ENCODE measurements around the gene TNFSF13. TPM values are rescaled to one million over a fixed set of nuclear protein-coding genes. Genes with fewer than 3 reads are reported as not detected.

TNFSF13 gene
- total and polyA plus RNA-seq, 2 of the 4 experiments (the other 2 are of a cell fraction), result 1.3 TPM; not detected in 1

GRCh38 chr17:7512105-7512504, 46.4 kb upstream of the TNFSF13 start:
- Histone ChIP-seq H3K9me3 (ENCODE audit: control insufficient read depth, insufficient read depth, low read length) (no peaks in the 10 kb centered on the region), H3K4me2 (ENCODE audit: low read depth, low read length) (no peak overlapping the region), H2BK20ac (ENCODE audit: low read depth, low read length) (no peak overlapping the region), H3K14ac (replicated peaks; ENCODE audit: low read depth, low read length) (no peak overlapping the region), H2BK120ac (ENCODE audit: low read depth, low read length) (no peak overlapping the region), H3K9ac (ENCODE audit: low read depth, low read length) (no peak overlapping the region), H3K4me3 (ENCODE audit: insufficient read depth, low read depth, low read length) (no peak overlapping the region), H3K27me3 (ENCODE audit: control insufficient read depth, insufficient read depth, low read length) (no peaks in the 10 kb centered on the region), H2AK5ac (ENCODE audit: low read depth, low read length) (no peak overlapping the region), H3K4me1 (ENCODE audit: control insufficient read depth, insufficient read depth, low read length) (0 out of 2 replicates have a peak, but pooled peaks cover 1% of the 10 kb centered on the region), H4K91ac (ENCODE audit: insufficient read depth, low read depth, low read length) (no peak overlapping the region), H3K27ac (ENCODE audit: insufficient read depth, low read length) (no peak overlapping the region), H3K9me1 (ENCODE audit: insufficient read depth, low read length) (no peaks in the 10 kb centered on the region), H4K5ac (ENCODE audit: low read depth, low read length) (no peak overlapping the region), H3K36me3 (ENCODE audit: control insufficient read depth, insufficient read depth, low read length) (peaks cover 67% of the 10 kb centered on the region), H2BK5ac (ENCODE audit: low read depth, low read length, poor library complexity, severe bottlenecking) (no peak overlapping the region), H3K18ac (ENCODE audit: low read depth, low read length) (no peak overlapping the region), H4K8ac (ENCODE audit: low read depth in 2 of 2, low read length in 2 of 2) (no peak overlapping the region), H3K23ac (ENCODE audit: low read depth, low read length) (no peak overlapping the region), H2AFZ (replicated peaks; ENCODE audit: low read length, poor library complexity) (no peak overlapping the region), H2BK15ac (ENCODE audit: low read depth, low read length) (no peak overlapping the region), H4K20me1 (ENCODE audit: insufficient read depth, low read length) (peaks cover 3% of the 10 kb centered on the region; the same call in 1 of the 2 replicates), H3K4ac (ENCODE audit: low read depth, low read length) (no peak overlapping the region), H3K56ac (ENCODE audit: extremely low read depth, insufficient read depth, low read length) (no peak overlapping the region), H2AK9ac (replicated peaks; ENCODE audit: low read depth, low read length, poor library complexity) (no peak overlapping the region), H3K79me1 (ENCODE audit: low read depth in 1 of 2, low read length in 2 of 2) (peaks cover 2 to 7% of the 10 kb centered on the region in 2 experiments; a peak in 1 of 4 replicates)
- dilution Hi-C loops (cut with HindIII; ENCODE audit: low sequenced_read_pairs, unreplicated experiment) (no loop called here), intact Hi-C loops (cut with micrococcal nuclease) (no loop called here), in situ Hi-C loops (cut with MboI; ENCODE audit: low sequenced_read_pairs) (loop anchor here (5.0 kb wide), 1 partner anchor 40 kb away; no protein-coding TSS in a partner anchor)
- WGBS, 2 experiments (ENCODE audit: extremely low coverage in 2 of 2, insufficient read length in 1 of 2), result 90% methylated on average over 9 of the region's 15 CpGs; no CpG with 5 or more reads in 1 of the 2 experiments
- ATAC-seq (ENCODE audit: low read depth) (no peak), DNase-seq (no peak)
- POLR2A ChIA-PET (ENCODE audit: unreplicated experiment), result no interaction called here
- TF ChIP-seq ELK1 (IDR thresholded peaks at IDR 0.05; ENCODE audit: borderline replicate concordance, low read depth, low read length) (no peak), RFX5 (IDR thresholded peaks at IDR 0.05; ENCODE audit: low read depth, low read length) (no peak), BHLHE40 (IDR thresholded peaks at IDR 0.05; ENCODE audit: low read depth, low read length) (no peak)
- TF ChIP-seq, protein P1, sequence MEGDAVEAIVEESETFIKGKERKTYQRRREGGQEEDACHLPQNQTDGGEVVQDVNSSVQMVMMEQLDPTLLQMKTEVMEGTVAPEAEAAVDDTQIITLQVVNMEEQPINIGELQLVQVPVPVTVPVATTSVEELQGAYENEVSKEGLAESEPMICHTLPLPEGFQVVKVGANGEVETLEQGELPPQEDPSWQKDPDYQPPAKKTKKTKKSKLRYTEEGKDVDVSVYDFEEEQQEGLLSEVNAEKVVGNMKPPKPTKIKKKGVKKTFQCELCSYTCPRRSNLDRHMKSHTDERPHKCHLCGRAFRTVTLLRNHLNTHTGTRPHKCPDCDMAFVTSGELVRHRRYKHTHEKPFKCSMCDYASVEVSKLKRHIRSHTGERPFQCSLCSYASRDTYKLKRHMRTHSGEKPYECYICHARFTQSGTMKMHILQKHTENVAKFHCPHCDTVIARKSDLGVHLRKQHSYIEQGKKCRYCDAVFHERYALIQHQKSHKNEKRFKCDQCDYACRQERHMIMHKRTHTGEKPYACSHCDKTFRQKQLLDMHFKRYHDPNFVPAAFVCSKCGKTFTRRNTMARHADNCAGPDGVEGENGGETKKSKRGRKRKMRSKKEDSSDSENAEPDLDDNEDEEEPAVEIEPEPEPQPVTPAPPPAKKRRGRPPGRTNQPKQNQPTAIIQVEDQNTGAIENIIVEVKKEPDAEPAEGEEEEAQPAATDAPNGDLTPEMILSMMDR (conservative IDR thresholded peaks at IDR 0.05; ENCODE audit: low read depth, low read length), result no peak
- CTCF ChIA-PET, result no interaction called here
- no TSS peak for BruUV-seq (replicated peaks)

Measured in IMR-90 (cell line).